Measurements from ENCODE around the gene RAPGEFL1.

RAPGEFL1 gene

DNA sequence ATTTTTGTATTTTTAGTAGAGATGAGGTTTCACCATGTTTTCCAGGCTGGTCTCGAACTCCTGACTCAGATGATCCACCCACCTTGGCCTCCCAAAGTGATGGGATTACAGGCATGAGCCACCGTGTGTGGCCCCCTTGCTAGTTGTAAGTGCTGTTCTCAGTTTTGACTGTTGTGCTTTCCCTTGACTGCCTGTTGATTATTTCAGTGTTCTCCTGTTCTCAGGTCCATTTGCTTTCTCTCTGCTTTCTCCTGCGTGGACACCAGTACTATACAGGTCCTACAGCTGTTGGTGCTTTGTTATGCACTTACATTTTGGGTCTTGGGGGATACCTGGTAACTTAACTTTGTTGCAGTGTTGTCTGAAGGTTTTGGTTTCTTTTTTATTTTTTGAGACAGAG is 28.7 kb upstream of the RAPGEFL1 start:
- TF ChIP-seq, protein P1, sequence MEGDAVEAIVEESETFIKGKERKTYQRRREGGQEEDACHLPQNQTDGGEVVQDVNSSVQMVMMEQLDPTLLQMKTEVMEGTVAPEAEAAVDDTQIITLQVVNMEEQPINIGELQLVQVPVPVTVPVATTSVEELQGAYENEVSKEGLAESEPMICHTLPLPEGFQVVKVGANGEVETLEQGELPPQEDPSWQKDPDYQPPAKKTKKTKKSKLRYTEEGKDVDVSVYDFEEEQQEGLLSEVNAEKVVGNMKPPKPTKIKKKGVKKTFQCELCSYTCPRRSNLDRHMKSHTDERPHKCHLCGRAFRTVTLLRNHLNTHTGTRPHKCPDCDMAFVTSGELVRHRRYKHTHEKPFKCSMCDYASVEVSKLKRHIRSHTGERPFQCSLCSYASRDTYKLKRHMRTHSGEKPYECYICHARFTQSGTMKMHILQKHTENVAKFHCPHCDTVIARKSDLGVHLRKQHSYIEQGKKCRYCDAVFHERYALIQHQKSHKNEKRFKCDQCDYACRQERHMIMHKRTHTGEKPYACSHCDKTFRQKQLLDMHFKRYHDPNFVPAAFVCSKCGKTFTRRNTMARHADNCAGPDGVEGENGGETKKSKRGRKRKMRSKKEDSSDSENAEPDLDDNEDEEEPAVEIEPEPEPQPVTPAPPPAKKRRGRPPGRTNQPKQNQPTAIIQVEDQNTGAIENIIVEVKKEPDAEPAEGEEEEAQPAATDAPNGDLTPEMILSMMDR (conservative IDR thresholded peaks at IDR 0.05): no peak

GRCh38 chr17:40150276-40150675 is 27.0 kb upstream of the RAPGEFL1 start:
- no peak overlapping the region for H3K27ac ChIP-seq
- TF ChIP-seq, protein P1 (conservative IDR thresholded peaks at IDR 0.05): no peak

More for the DNA sequence above, 28.7 kb upstream of the RAPGEFL1 start:
- no peak overlapping the region for H3K27ac ChIP-seq

GRCh38 chr17:40151414-40151963 is 25.8 kb upstream of the RAPGEFL1 start:
- no peak overlapping the region for H3K27ac ChIP-seq

DNA sequence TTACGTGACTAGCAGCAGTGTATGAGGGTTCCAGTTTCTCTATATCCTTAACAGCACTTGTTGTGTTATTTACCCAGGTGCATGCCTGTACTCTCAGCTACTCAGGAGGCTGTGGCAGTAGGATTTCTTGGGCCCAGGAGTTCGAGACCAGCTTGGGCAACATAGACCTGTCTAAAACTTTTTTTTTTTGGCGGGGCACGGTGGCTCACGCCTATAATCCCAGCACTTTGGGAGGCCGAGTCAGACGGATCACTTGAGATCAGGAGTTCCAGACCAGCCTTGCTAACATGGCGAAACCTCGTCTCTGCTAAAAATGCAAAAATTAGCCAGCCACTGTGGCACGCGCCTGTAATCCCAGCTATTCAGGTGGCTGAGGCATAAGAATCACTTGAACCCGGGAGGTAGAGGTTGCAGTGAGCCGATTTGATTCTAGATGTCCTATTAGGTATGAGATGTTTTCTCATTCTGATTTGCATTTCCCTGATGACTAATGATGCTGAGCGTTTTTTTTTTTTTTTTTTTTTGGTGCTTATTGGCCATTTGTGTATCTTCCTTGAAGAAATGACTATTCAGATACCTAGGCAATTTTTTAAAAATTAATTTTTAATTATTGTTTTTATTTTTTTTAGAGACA is 23.6 kb upstream of the RAPGEFL1 start:
- TF ChIP-seq, protein P1 (conservative IDR thresholded peaks at IDR 0.05): no peak
- H3K27ac ChIP-seq: no peak overlapping the region

More at GRCh38 chr17:40151414-40151963, 25.8 kb upstream of the RAPGEFL1 start:
- TF ChIP-seq, protein P1 (conservative IDR thresholded peaks at IDR 0.05): no peak

GRCh38 chr17:40157973-40158372 is 19.3 kb upstream of the RAPGEFL1 start:
- TF ChIP-seq, protein P1 (conservative IDR thresholded peaks at IDR 0.05): no peak
- H3K27ac ChIP-seq: no peak overlapping the region

DNA sequence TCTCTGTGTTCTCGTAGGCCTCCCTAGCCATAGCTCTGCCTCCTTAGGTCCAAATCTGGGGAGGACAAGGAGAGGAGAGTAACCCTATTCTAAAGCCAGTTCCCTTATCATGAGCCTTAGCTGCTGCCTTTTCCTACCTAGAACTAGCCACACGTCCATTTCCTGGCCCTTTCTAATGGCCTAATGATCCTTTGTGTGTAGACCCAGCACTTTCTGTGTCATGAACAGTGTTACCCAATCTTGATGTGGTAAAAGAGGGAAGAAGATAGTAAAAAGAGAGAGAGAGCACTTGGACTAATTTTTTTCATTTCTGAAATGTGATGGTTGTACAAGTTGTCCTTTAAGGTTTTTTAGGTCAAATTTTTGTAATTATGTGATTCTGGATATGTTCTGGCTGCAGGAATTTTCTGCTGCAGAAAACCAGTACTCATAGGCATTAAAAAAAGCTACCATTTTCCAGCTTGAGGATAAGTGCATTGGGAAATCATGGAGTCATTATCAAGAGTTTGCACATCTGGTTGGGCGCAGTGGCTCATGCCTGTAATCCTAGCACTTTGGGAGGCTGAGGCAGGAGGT is 18.7 kb upstream of the RAPGEFL1 start:
- TF ChIP-seq, protein P1 (conservative IDR thresholded peaks at IDR 0.05): no peak
- no peak overlapping the region for H3K27ac ChIP-seq

- TF ChIP-seq, protein P1 (conservative IDR thresholded peaks at IDR 0.05): no peak
Observed at GRCh38 chr17:40159456-40159855, 17.8 kb upstream of the RAPGEFL1 start.

More at GRCh38 chr17:40159456-40159855, 17.8 kb upstream of the RAPGEFL1 start:
- H3K27ac ChIP-seq: no peak overlapping the region
